ENCODE data around the gene ALDH3B2.

DNA sequence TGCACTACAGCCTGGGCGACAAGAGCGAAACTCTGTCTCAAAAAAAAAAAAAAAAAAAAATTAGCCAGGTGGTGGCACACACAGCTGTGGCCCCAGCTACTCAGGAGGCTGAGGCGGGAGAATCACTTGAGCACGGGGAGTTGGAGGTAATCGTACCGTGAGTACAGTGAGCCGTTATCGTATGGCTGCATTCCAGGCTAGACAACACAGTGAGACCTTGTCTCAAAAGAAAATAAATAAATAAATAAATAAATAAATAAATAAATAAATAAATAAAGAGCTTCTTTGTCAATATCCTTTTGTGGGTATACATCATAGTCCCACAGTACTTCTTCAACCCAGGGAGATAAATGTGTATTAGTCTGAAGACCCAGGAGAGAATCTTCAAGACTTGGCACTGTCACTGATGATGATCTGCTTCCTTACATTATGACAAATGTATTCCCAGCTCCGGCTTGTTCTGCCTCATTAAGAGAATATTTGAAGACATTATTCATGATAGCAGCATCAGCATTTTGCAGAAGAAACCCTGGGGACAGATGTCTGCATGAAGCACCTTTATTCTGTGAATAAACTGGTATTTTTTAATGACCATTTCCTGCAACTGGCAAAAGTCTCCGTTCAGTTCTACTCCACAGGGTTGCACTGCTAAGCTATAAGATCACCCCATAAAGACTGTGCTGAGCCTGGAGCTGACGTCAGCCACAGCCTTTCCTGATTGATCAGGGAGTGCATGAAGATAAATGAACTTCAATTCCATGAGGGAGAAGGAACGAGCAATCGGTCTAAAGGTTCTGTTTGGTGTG lies 22.2 kb downstream of the ALDH3B2 start:
- TF ChIP-seq, protein P1, sequence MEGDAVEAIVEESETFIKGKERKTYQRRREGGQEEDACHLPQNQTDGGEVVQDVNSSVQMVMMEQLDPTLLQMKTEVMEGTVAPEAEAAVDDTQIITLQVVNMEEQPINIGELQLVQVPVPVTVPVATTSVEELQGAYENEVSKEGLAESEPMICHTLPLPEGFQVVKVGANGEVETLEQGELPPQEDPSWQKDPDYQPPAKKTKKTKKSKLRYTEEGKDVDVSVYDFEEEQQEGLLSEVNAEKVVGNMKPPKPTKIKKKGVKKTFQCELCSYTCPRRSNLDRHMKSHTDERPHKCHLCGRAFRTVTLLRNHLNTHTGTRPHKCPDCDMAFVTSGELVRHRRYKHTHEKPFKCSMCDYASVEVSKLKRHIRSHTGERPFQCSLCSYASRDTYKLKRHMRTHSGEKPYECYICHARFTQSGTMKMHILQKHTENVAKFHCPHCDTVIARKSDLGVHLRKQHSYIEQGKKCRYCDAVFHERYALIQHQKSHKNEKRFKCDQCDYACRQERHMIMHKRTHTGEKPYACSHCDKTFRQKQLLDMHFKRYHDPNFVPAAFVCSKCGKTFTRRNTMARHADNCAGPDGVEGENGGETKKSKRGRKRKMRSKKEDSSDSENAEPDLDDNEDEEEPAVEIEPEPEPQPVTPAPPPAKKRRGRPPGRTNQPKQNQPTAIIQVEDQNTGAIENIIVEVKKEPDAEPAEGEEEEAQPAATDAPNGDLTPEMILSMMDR (IDR thresholded peaks at IDR 0.05) = no peak
- no peak for TF ChIP-seq POLR2A (IDR thresholded peaks at IDR 0.05)
